HepG2 (cell line): ENCODE data around the gene SCARF1.

Source experiments
- EZH2 ChIP-seq: conservative IDR thresholded peaks from 2 replicates; pipeline ENCODE4 v1.6.1; 2012; ENCODE audit warnings: mild to moderate bottlenecking, low read depth, low read length, moderate library complexity
- HDAC2 ChIP-seq: sonication (generic); formaldehyde crosslinking; IDR thresholded peaks from 2 replicates; pipeline ENCODE4 v1.4.0; 2020; ENCODE audit warnings: missing genetic modification reagents
- KLF11 ChIP-seq: IDR thresholded peaks from 2 replicates; pipeline ENCODE4 v1.6.1; 2016; ENCODE audit warnings: missing compliant biosample characterization
- MTA3 ChIP-seq: sonication (generic); formaldehyde crosslinking; IDR thresholded peaks from 2 replicates; pipeline ENCODE4 v1.4.0; 2020; ENCODE audit warnings: missing genetic modification reagents
- POLR2A ChIP-seq, 2 experiments: IDR thresholded peaks; 2 replicates each; pipeline ENCODE4 v1.6.1; 2011; ENCODE audit warnings: low read depth in 2 of 2, low read length in 2 of 2, mild to moderate bottlenecking in 1 of 2, moderate library complexity in 1 of 2; ENCODE audit not compliant: insufficient read depth in 1 of 2
- POLR2AphosphoS5 ChIP-seq: IDR thresholded peaks from 2 replicates; pipeline ENCODE4 v1.6.1; 2012; ENCODE audit warnings: low read depth, low read length
- SMARCE1 ChIP-seq: fragments of 450-650 bp; IDR thresholded peaks from 2 replicates; pipeline ENCODE4 v1.6.1; 2017; ENCODE audit warnings: borderline replicate concordance
- ZFP37 ChIP-seq: sonication (generic); formaldehyde crosslinking; IDR thresholded peaks from 2 replicates; pipeline ENCODE4 v1.4.0; 2020; ENCODE audit warnings: missing genetic modification reagents, borderline replicate concordance
- TF ChIP-seq, protein P1 (sequence below): sonication (generic); formaldehyde crosslinking; IDR thresholded peaks from 2 replicates; pipeline ENCODE4 v1.5.0; 2020; ENCODE audit warnings: mild to moderate bottlenecking, missing genetic modification reagents, moderate library complexity

DNA sequence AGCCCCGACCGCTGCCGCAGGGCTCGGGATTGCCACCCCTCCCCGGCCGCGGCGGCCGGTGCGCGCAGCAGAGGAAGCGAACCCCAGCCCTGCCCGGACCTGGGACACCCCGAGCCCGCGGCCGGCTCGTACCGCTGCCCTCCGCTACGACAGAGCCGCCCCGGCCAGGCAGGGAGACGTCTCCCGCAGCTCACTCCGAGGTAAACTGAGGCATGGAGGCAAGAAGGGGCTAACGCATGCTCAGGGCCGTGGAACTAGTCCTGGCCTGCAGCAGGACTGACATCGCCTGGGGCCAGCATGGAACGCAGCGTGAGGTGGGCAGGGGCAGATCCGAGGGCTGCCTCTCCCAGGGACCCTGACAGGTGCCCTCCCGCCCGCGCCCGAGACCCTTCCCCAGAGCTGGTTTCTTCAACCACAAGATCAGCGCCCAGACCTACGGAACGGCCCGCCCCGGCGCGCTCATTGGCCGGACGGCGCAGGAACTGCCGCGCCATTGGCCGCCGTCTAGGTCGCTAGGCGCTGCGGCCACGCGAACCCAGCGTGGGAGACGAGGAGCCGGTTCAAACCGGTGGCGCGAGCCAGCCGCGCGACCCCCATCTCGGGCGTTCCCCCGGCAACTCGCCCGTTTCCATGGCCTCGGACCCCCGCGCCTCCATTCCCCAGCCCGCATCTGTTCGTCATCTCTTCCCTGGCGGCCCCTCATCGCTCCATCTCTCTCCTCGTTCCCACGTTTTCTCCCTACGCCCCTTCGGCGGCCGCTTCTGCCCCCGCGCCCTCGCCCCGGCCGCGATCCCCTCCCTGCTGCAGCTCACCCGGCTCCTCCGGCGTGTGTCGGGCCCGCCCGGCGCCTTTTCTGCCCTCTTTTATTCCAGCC lies 17.3 kb downstream of the SCARF1 start, which contains the start of gene SLC43A2:
- TF ChIP-seq EZH2 (no peak), KLF11 (CRISPR knock-in tag) (no peak), SMARCE1 (no peak), ZFP37 (no peak), POLR2AphosphoS5 (no peak), MTA3 (CRISPR knock-in tag) (no peak), HDAC2 (CRISPR knock-in tag) (no peak), POLR2A (IDR thresholded peaks at IDR 0.05; ENCODE audit: insufficient read depth in 1 of 2, low read depth in 2 of 2, low read length in 2 of 2) (peak; percentile 30 to 52; a peak in 3 of 4 replicates)
- TF ChIP-seq, protein P1, sequence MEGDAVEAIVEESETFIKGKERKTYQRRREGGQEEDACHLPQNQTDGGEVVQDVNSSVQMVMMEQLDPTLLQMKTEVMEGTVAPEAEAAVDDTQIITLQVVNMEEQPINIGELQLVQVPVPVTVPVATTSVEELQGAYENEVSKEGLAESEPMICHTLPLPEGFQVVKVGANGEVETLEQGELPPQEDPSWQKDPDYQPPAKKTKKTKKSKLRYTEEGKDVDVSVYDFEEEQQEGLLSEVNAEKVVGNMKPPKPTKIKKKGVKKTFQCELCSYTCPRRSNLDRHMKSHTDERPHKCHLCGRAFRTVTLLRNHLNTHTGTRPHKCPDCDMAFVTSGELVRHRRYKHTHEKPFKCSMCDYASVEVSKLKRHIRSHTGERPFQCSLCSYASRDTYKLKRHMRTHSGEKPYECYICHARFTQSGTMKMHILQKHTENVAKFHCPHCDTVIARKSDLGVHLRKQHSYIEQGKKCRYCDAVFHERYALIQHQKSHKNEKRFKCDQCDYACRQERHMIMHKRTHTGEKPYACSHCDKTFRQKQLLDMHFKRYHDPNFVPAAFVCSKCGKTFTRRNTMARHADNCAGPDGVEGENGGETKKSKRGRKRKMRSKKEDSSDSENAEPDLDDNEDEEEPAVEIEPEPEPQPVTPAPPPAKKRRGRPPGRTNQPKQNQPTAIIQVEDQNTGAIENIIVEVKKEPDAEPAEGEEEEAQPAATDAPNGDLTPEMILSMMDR, result no peak
